ENCODE data around the gene CEP192. TPM values are rescaled to one million over a fixed set of nuclear protein-coding genes. Genes with fewer than 3 reads are reported as not detected.
"Not testable (repeated sequence)": the region's sequence is repeated elsewhere in the genome, so short reads cannot be mapped to it uniquely, and the experiment has no call there.

The CEP192 gene
- total RNA-seq, 1 donor from 2014 or later = 14.7 TPM

GRCh38 chr18:13077473-13077872, 86.3 kb downstream of the CEP192 start:
- H3K9me3 Mint-ChIP-seq (ENCODE audit: low read depth) = peaks cover 6% of the 10 kb centered on the region
- H3K27ac Mint-ChIP-seq (ENCODE audit: unreplicated experiment) = no peak overlapping the region
- no peak overlapping the region for H3K4me3 Mint-ChIP-seq (ENCODE audit: unreplicated experiment)
- TF ChIP-seq, protein P1, sequence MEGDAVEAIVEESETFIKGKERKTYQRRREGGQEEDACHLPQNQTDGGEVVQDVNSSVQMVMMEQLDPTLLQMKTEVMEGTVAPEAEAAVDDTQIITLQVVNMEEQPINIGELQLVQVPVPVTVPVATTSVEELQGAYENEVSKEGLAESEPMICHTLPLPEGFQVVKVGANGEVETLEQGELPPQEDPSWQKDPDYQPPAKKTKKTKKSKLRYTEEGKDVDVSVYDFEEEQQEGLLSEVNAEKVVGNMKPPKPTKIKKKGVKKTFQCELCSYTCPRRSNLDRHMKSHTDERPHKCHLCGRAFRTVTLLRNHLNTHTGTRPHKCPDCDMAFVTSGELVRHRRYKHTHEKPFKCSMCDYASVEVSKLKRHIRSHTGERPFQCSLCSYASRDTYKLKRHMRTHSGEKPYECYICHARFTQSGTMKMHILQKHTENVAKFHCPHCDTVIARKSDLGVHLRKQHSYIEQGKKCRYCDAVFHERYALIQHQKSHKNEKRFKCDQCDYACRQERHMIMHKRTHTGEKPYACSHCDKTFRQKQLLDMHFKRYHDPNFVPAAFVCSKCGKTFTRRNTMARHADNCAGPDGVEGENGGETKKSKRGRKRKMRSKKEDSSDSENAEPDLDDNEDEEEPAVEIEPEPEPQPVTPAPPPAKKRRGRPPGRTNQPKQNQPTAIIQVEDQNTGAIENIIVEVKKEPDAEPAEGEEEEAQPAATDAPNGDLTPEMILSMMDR (IDR thresholded peaks at IDR 0.05) = no peak
- no peaks in the 10 kb centered on the region for H3K4me1 Mint-ChIP-seq (ENCODE audit: low read depth)
- peaks cover 45% of the 10 kb centered on the region for H3K36me3 Mint-ChIP-seq (ENCODE audit: low read depth)
- H3K27me3 Mint-ChIP-seq (ENCODE audit: low read depth) = no peaks in the 10 kb centered on the region
- DNase-seq (ENCODE audit: low spot score) = no peak

GRCh38 chr18:13078065-13078464, 86.9 kb downstream of the CEP192 start:
- H3K4me1 Mint-ChIP-seq (ENCODE audit: low read depth); H3K4me3 Mint-ChIP-seq (ENCODE audit: unreplicated experiment); DNase-seq (ENCODE audit: low spot score); H3K27ac Mint-ChIP-seq (ENCODE audit: unreplicated experiment); H3K27me3 Mint-ChIP-seq (ENCODE audit: low read depth); H3K9me3 Mint-ChIP-seq (ENCODE audit: low read depth): not testable (repeated sequence)
- peaks cover 43% of the 10 kb centered on the region for H3K36me3 Mint-ChIP-seq (ENCODE audit: low read depth)

- DNase-seq (ENCODE audit: low spot score) = no peak
- Mint-ChIP-seq H3K9me3 (ENCODE audit: low read depth) (peaks cover 6% of the 10 kb centered on the region), H3K27ac (ENCODE audit: unreplicated experiment) (no peak overlapping the region), H3K36me3 (ENCODE audit: low read depth) (peaks cover 32% of the 10 kb centered on the region), H3K27me3 (ENCODE audit: low read depth) (no peaks in the 10 kb centered on the region), H3K4me1 (ENCODE audit: low read depth) (no peaks in the 10 kb centered on the region), H3K4me3 (ENCODE audit: unreplicated experiment) (no peak overlapping the region)
- TF ChIP-seq, protein P1 (IDR thresholded peaks at IDR 0.05) = no peak
Measured at GRCh38 chr18:13086906-13087305, 95.7 kb downstream of the CEP192 start.

GRCh38 chr18:13095466-13095865, 104.3 kb downstream of the CEP192 start:
- TF ChIP-seq, protein P1 (IDR thresholded peaks at IDR 0.05) = no peak

GRCh38 chr18:13096232-13096631, 105.1 kb downstream of the CEP192 start:
- no peak for DNase-seq (ENCODE audit: low spot score)
- no peaks in the 10 kb centered on the region for H3K4me1 Mint-ChIP-seq (ENCODE audit: low read depth)
- TF ChIP-seq, protein P1 (IDR thresholded peaks at IDR 0.05) = no peak
- peaks cover 36% of the 10 kb centered on the region for H3K36me3 Mint-ChIP-seq (ENCODE audit: low read depth)
- no peak overlapping the region for H3K27ac Mint-ChIP-seq (ENCODE audit: unreplicated experiment)
- no peaks in the 10 kb centered on the region for H3K27me3 Mint-ChIP-seq (ENCODE audit: low read depth)
- no peaks in the 10 kb centered on the region for H3K9me3 Mint-ChIP-seq (ENCODE audit: low read depth)
- no peak overlapping the region for H3K4me3 Mint-ChIP-seq (ENCODE audit: unreplicated experiment)

More at GRCh38 chr18:13095466-13095865, 104.3 kb downstream of the CEP192 start:
- no peak for DNase-seq (ENCODE audit: low spot score)
- no peaks in the 10 kb centered on the region for H3K4me1 Mint-ChIP-seq (ENCODE audit: low read depth)
- no peaks in the 10 kb centered on the region for H3K27me3 Mint-ChIP-seq (ENCODE audit: low read depth)
- H3K9me3 Mint-ChIP-seq (ENCODE audit: low read depth) = no peaks in the 10 kb centered on the region
- H3K27ac Mint-ChIP-seq (ENCODE audit: unreplicated experiment) = no peak overlapping the region
- H3K4me3 Mint-ChIP-seq (ENCODE audit: unreplicated experiment) = no peak overlapping the region
- H3K36me3 Mint-ChIP-seq (ENCODE audit: low read depth) = peaks cover 38% of the 10 kb centered on the region

- no peaks in the 10 kb centered on the region for H3K9me3 Mint-ChIP-seq (ENCODE audit: low read depth)
- H3K36me3 Mint-ChIP-seq (ENCODE audit: low read depth) = peaks cover 37% of the 10 kb centered on the region
- no peaks in the 10 kb centered on the region for H3K27me3 Mint-ChIP-seq (ENCODE audit: low read depth)
- no peak for DNase-seq (ENCODE audit: low spot score)
- H3K27ac Mint-ChIP-seq (ENCODE audit: unreplicated experiment) = no peak overlapping the region
- H3K4me3 Mint-ChIP-seq (ENCODE audit: unreplicated experiment) = no peak overlapping the region
- TF ChIP-seq, protein P1 (IDR thresholded peaks at IDR 0.05) = no peak
- no peaks in the 10 kb centered on the region for H3K4me1 Mint-ChIP-seq (ENCODE audit: low read depth)
Measured at GRCh38 chr18:13096719-13097118, 105.6 kb downstream of the CEP192 start.

DNA sequence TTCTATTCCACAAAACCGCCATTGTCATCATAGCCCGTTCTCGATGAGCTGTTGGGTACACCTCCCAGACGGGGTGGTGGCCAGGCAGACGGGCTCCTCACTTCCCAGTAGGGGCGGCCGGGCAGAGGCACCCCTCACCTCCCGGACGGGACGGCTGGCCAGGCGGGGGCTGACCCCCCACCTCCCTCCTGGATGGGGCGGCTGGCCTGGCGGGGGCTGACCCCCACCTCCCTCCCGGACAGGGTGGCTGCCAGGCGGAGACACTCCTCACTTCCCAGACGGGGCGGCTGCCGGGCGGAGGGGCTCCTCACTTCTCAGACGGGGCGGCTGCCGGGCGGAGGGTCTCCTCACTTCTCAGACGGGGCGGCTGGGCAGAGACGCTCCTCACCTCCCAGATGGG, 106.9 kb downstream of the CEP192 start:
- not testable (repeated sequence) for H3K27me3 Mint-ChIP-seq (ENCODE audit: low read depth); H3K27ac Mint-ChIP-seq (ENCODE audit: unreplicated experiment); H3K4me1 Mint-ChIP-seq (ENCODE audit: low read depth); H3K9me3 Mint-ChIP-seq (ENCODE audit: low read depth); H3K4me3 Mint-ChIP-seq (ENCODE audit: unreplicated experiment); DNase-seq (ENCODE audit: low spot score)
- H3K36me3 Mint-ChIP-seq (ENCODE audit: low read depth) = peaks cover 46% of the 10 kb centered on the region

Data from chondrocyte (in vitro differentiated cells).